SH-SY5Y (cell line): ENCODE measurements around the gene FBXO10.

Experiments used
- GATA2 ChIP-seq: IDR thresholded peaks from 2 replicates; pipeline ENCODE4 v1.6.1; 2011; ENCODE audit warnings: mild to moderate bottlenecking, low read depth, low read length
- GATA3 ChIP-seq: IDR thresholded peaks from 2 replicates; pipeline ENCODE4 v1.6.1; 2011; ENCODE audit warnings: low read depth, mild to moderate bottlenecking, low read length, moderate library complexity

DNA sequence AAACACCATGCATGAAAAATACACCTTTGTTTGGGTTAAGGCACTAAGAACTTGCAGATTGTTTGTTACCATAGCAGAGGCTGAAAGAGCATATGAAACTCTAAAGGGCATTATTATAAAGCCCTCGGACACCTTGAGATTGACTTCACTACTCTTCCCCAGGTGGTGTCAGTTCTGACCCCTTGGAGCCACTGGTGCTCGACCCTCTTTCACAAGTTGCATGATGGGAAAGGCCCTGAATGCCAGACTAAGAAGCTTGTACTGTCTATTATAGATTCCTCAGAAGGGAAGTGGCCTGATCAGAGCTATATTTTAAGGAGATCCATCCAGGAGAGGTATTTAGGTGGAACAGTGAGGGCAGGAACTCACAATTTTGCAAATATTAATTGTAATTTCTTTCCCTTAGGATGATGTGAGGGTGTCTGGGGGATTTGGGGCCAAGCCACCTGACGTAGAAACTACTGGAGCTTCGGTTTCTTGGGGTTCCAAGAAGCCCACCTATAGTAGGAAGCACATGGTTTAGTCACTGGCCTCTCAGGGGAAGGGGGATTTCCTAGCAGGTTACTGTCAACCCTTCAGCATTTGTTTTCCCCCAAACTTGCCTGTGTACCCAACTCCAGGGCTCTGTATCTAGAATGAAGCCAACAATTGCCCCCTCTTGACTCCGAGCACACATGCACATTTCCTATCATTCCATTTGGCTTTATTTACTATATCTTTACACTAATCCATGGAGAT, 16.2 kb downstream of the FBXO10 start:
- TF ChIP-seq GATA3 = no peak
- TF ChIP-seq GATA2 = no peak
